ENCODE data around the gene RABAC1.
"Not testable (repeated sequence)": the region's sequence is repeated elsewhere in the genome, so short reads cannot be mapped to it uniquely, and the experiment has no call there.

RABAC1 gene

GRCh38 chr19:41927497-41928192 lies 31.5 kb downstream of the RABAC1 start:
- FAIRE-seq = no peak

- FAIRE-seq = no peak
Measured at GRCh38 chr19:41926763-41927496, 32.2 kb downstream of the RABAC1 start.

- FAIRE-seq = no peak
Measured at GRCh38 chr19:41926028-41926762, 32.9 kb downstream of the RABAC1 start.

- FAIRE-seq = no peak
Measured at GRCh38 chr19:41925208-41926003, 33.7 kb downstream of the RABAC1 start.

- no peak for FAIRE-seq
Measured at GRCh38 chr19:41924151-41925145, 34.7 kb downstream of the RABAC1 start.

- FAIRE-seq = no peak
Measured at GRCh38 chr19:41923045-41923788, 35.9 kb downstream of the RABAC1 start.

- no peak for FAIRE-seq
Measured at GRCh38 chr19:41922585-41922984, 36.5 kb downstream of the RABAC1 start.

- FAIRE-seq = no peak
Measured at GRCh38 chr19:41921577-41922576, 37.2 kb downstream of the RABAC1 start.

- no peak for FAIRE-seq
Measured at GRCh38 chr19:41920882-41921576, 38.1 kb downstream of the RABAC1 start.

GRCh38 chr19:41919948-41920712 lies 39.0 kb downstream of the RABAC1 start:
- no peak for FAIRE-seq

GRCh38 chr19:41918653-41919244 lies 40.4 kb downstream of the RABAC1 start:
- no peak for FAIRE-seq

- FAIRE-seq = no peak
Measured at GRCh38 chr19:41918095-41918494, 41.0 kb downstream of the RABAC1 start.

- FAIRE-seq = no peak
Measured at GRCh38 chr19:41917676-41918075, 41.4 kb downstream of the RABAC1 start.

GRCh38 chr19:41915776-41916414 lies 43.2 kb downstream of the RABAC1 start:
- no peak for FAIRE-seq

GRCh38 chr19:41915021-41915775 lies 43.9 kb downstream of the RABAC1 start:
- no peak for FAIRE-seq

GRCh38 chr19:41914424-41914834 lies 44.7 kb downstream of the RABAC1 start:
- FAIRE-seq = not testable (repeated sequence)

Data from islet of Langerhans (tissue), 1 donor.